Measurements from ENCODE around the gene FER.

Gene FER

DNA sequence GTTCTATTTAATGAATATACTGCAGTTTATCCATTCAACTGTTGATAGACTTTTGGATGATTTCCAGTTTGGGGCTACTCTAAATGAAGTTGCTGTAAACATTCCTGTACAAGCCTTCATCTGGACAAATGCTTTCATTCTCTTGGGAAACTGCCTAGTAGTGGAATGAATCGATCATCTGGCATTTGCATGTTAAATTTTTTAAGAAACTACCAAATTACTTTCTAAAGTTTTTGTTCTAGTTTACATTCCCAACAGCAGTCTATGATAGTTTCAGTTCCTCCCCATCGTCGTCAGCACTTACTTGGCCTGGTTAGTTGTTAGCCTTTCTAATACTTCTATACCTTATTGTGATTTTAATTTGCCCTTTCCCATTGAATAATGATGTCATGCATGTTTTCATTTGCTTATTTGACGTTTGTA lies 306.3 kb downstream of the FER start:
- no peaks in the 10 kb centered on the region for H3K36me3 ChIP-seq
- DNase-seq, result no peak

DNA sequence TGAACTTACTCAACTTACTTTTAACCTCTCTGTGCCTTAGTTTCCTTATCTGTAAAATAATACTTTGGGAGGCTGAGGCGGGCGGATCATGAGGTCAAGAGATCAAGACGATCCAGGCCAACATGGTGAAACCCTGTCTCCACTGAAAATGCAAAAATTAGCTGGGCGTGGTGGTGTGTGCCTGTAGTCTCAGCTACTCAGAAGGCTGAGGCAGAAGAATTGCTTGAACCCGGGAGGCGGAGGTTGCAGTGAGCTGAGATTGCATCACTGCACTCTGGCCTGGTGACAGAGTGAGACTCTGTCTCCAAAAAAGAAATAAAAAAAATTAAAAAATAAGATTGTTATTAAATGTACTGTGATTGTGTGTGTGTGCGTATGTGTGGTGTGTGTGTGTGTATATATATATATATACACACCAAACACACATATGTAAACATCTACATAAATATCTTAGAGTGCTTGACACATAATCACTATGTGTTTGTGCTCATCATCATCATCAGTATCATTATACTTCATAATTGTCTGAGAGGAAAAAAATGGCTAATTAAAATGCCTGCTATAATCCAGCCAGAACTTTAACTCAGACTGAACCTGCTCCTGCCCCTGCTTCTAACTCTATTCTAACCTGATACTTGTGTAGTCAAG lies 312.8 kb downstream of the FER start:
- no peaks in the 10 kb centered on the region for H3K4me1 ChIP-seq
- no peaks in the 10 kb centered on the region for H3K9me3 ChIP-seq
- no peak for DNase-seq
- H3K27me3 ChIP-seq, result no peaks in the 10 kb centered on the region
- H3K4me3 ChIP-seq (ENCODE audit: low read depth, low read length), result no peak overlapping the region
- TF ChIP-seq, protein P1, sequence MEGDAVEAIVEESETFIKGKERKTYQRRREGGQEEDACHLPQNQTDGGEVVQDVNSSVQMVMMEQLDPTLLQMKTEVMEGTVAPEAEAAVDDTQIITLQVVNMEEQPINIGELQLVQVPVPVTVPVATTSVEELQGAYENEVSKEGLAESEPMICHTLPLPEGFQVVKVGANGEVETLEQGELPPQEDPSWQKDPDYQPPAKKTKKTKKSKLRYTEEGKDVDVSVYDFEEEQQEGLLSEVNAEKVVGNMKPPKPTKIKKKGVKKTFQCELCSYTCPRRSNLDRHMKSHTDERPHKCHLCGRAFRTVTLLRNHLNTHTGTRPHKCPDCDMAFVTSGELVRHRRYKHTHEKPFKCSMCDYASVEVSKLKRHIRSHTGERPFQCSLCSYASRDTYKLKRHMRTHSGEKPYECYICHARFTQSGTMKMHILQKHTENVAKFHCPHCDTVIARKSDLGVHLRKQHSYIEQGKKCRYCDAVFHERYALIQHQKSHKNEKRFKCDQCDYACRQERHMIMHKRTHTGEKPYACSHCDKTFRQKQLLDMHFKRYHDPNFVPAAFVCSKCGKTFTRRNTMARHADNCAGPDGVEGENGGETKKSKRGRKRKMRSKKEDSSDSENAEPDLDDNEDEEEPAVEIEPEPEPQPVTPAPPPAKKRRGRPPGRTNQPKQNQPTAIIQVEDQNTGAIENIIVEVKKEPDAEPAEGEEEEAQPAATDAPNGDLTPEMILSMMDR (IDR thresholded peaks at IDR 0.05; ENCODE audit: low read depth, low read length), result no peak
- no peaks in the 10 kb centered on the region for H3K36me3 ChIP-seq

More for the DNA sequence above, 306.3 kb downstream of the FER start:
- no peaks in the 10 kb centered on the region for H3K4me1 ChIP-seq
- no peaks in the 10 kb centered on the region for H3K27me3 ChIP-seq
- TF ChIP-seq, protein P1 (IDR thresholded peaks at IDR 0.05; ENCODE audit: low read depth, low read length), result no peak
- no peak overlapping the region for H3K4me3 ChIP-seq (ENCODE audit: low read depth, low read length)
- H3K9me3 ChIP-seq, result no peaks in the 10 kb centered on the region

DNA sequence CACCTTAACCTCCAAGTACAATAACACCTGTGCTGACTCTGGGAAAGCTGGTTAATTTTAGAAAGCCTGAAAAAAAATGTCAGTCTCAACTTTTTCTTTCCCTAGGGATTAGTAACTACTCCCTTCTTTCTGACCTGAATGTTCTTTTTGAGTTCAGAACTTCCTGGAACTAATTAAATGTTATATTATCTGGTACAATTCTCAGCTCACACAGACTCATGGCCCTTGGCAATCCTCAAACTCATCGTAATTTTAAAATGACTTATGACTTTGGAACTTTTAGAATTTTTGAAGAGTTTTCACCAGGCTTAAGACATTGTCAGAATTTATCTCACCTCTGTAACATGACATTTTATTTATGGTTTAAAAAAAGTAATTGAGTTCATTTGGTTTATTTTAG lies 315.0 kb downstream of the FER start:
- DNase-seq, result no peak
- TF ChIP-seq, protein P1 (IDR thresholded peaks at IDR 0.05; ENCODE audit: low read depth, low read length), result no peak
- Histone ChIP-seq H3K36me3 (no peaks in the 10 kb centered on the region), H3K27me3 (no peaks in the 10 kb centered on the region), H3K4me1 (no peaks in the 10 kb centered on the region), H3K9me3 (no peaks in the 10 kb centered on the region), H3K4me3 (ENCODE audit: low read depth, low read length) (no peak overlapping the region)

DNA sequence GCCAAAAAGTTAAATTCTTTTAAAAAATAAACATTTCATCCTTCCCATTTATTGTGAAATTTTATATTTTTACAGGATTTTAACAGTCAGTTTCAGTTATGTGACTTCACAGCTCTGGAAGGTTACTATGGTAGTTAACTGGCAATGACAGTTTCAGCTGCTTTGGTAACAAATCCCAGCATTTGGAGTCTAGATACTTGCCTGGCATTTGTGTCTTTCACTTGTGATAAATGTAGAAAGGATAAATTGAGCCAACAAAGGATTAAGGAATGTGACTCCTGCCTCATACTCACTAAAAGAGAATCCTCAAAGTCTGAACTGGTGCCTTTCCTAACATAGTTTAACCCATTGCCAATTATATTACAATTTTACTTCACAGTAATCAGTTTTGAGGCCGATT lies 315.5 kb downstream of the FER start:
- no peak for DNase-seq
- Histone ChIP-seq H3K4me1 (no peaks in the 10 kb centered on the region), H3K4me3 (ENCODE audit: low read depth, low read length) (no peak overlapping the region), H3K27me3 (no peaks in the 10 kb centered on the region), H3K9me3 (no peaks in the 10 kb centered on the region), H3K36me3 (no peaks in the 10 kb centered on the region)
- TF ChIP-seq, protein P1 (IDR thresholded peaks at IDR 0.05; ENCODE audit: low read depth, low read length), result no peak

DNA sequence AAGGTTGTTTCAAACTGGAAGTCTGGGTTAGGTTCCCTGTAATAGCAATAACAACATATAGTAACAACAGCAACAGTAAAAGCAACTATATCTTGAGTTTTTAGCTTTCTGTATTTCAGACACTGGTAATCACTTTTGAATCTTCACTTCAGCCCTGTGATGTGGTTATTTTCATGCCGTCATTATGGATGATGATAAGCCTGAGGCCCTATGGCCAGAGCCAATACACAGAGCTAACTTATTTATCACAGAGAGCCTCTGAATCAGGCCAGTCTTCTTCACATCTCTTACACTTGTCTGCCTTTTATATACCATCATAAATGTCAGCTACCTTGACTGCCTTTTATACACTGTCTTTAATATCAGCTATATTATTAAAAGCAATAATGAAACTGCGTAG lies 329.0 kb downstream of the FER start:
- no peaks in the 10 kb centered on the region for H3K36me3 ChIP-seq
- no peaks in the 10 kb centered on the region for H3K4me1 ChIP-seq
- DNase-seq, result no peak
- H3K27me3 ChIP-seq, result no peaks in the 10 kb centered on the region
- no peak overlapping the region for H3K4me3 ChIP-seq (ENCODE audit: low read depth, low read length)
- no peaks in the 10 kb centered on the region for H3K9me3 ChIP-seq
- TF ChIP-seq, protein P1 (IDR thresholded peaks at IDR 0.05; ENCODE audit: low read depth, low read length), result no peak

DNA sequence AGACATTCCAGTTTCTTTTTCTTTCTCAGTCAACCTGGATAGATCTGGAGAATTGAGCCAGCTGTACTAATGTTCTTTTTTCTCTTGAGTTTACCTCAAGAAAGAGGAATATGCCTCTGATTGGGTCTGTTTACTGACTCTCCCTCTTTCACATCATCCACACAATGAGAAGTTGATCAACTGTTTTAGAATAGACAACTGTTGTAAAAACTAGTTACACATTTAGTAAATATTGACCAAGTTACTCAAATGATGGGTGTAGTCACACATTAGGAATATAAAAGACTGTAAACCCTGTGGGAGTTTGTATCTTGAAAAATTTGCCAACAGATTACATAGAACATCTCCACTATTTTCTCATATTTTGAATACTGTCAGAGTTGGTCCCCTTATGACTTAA lies 330.8 kb downstream of the FER start:
- H3K4me3 ChIP-seq (ENCODE audit: low read depth, low read length), result no peak overlapping the region
- no peaks in the 10 kb centered on the region for H3K9me3 ChIP-seq
- TF ChIP-seq, protein P1 (IDR thresholded peaks at IDR 0.05; ENCODE audit: low read depth, low read length), result no peak
- no peaks in the 10 kb centered on the region; the same call in 1 of the 2 replicates for H3K4me1 ChIP-seq
- no peak for DNase-seq
- no peaks in the 10 kb centered on the region for H3K36me3 ChIP-seq
- no peaks in the 10 kb centered on the region for H3K27me3 ChIP-seq

Measured in BE2C (cell line).